Measurements from ENCODE around the gene POFUT2.

The POFUT2 gene, protein sequence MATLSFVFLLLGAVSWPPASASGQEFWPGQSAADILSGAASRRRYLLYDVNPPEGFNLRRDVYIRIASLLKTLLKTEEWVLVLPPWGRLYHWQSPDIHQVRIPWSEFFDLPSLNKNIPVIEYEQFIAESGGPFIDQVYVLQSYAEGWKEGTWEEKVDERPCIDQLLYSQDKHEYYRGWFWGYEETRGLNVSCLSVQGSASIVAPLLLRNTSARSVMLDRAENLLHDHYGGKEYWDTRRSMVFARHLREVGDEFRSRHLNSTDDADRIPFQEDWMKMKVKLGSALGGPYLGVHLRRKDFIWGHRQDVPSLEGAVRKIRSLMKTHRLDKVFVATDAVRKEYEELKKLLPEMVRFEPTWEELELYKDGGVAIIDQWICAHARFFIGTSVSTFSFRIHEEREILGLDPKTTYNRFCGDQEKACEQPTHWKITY

GRCh38 chr21:45287438-45288391 is at the start of gene POFUT2:
TSS of gene POFUT2 (minus strand) at chr21:45287895. CDS start at chr21:45287871, 24 bp downstream.
- DNase-seq (ENCODE audit: low spot score): peak; percentile 100

DNA sequence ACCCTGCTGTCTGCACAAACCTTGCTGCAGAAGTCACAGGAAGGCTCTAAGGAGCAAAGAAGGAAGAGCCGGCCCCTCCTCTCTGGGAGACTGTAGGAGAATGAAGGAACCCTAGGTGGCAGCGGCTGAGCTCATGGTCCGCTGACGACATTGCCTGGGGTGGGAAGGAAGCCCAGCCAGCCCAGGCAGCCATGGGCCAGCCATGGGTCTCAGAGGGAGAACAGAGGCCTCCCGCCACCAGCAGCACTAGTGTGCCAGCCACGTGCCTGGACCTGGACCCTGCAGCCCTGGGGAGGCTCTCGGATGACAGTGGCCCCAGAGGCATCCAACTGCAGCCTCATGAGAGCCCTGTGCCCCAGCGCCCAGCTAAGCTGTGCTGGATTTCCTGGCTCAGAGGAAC is 49.2 kb upstream of the POFUT2 start:
- peak; percentile 74 for DNase-seq (ENCODE audit: low spot score)

DNA sequence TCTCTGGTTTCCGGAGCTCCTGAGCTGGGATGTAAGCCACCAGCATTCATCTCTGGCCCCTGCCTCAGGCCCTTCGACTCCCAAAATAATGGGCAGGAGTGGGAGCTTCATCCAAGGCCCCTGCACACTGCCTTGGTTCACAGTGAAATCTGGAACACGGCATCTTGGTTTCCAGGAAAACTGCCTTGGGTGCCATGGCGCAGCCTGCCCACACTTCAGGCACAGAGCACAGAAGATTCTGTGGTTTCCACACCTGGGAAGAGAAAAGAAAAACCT is 48.8 kb upstream of the POFUT2 start:
- no peak for DNase-seq (ENCODE audit: low spot score)

- DNase-seq (ENCODE audit: low spot score): no peak
These were observed 48.3 kb upstream of the POFUT2 start for GRCh38 chr21:45335761-45336534.

DNA sequence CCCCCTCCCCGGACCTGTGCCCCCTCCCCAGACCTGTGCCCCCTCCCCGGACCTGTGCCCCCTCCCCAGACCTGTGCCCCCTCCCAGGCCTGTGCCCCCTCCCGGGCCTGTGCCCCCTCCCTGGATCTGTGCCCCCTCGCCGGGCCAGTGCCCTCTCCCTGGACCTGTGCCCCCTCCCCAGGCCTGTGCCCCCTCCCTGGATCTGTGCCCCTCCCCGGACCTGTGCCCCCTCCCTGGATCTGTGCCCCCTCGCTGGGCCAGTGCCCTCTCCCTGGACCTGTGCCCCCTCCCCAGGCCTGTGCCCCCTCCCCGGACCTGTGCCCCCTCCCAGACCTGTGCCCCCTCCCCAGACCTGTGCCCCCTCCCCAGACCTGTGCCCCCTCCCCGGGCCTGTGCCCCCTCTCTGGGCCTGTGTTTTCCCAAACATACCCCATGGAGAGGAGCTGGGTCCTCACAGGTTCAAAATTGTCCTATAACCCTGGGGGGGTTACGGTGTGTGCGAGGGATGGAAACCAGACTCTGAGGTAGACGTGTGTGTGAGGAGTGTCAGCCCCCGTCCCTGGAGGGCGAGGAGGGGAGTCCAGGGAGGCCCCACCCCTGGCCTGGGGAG is 47.6 kb upstream of the POFUT2 start:
- no peak for DNase-seq (ENCODE audit: low spot score)

DNA sequence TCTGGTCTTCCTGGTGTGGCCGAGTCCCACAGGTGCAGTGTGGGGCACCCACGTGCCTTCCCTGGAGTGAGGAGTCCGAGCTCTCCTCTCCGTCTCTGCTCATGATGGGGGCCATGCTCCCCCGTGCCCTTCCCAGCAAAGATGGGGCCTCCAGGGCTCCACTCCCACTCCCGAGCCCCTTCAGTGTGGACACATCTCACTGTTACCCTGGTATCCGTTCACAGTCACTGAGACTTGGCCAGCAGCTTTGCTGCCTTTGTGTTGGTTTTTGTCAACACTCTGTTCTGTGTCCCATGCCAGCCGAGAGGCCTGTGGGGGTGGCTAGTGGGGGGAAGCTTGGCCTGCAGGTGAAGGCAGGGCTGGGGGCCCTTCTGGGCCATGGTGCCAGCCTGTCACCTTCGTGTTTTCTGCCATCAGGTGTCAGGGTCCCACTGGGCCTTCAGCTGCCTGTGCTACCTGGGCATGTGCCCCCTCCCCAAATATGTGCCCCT is 46.9 kb upstream of the POFUT2 start:
- no peak for DNase-seq (ENCODE audit: low spot score)

DNA sequence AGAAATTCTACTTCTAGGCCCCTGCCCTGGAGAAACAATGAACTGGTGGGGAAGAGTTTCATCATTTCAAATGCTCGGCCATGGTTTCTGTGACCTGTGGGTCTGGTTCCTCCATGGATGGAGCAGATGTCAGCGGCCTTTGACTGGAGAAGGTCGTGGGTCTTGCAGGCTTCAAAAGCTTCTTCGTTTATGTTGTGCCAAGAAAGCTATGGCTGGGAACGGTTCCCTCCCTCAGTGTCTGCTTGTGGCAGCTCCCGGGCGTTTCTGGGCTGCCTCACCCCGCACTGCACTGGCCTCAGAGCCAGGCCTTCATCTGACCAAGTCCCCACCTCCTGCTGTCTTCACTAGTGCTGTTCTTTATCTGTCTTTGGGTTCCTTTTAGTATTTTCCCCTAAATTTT is 46.4 kb upstream of the POFUT2 start:
- no peak for DNase-seq (ENCODE audit: low spot score)

GRCh38 chr21:45333583-45334121 is 46.0 kb upstream of the POFUT2 start:
- no peak for DNase-seq (ENCODE audit: low spot score)

DNA sequence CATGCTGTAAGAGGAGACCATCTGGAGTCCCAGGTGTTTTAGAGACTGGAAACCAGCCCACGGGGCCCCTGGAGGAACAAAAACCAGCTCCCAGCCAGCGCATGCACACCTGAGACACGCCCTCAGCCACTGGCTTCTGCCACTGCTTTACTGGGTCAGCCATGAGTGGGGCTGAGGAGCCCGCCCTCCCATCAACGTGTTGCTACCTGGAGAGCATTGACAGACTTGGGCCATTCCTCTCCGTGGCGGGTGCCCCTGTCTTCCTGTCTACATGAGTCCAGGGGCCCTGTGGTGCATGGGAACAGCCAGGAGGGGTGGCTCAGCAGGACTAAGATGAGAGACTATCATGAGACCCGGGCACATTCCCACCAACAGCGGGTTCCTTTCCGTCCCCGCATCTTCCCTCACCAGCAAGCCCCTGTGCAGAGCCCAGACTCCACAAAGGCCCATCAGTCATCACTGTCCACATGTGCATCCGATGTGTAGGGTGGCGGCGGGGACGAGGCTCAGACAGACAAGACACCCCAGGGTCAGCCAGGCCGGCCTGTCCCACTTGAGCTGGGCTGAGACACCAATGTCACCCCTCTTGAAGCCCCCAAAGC is 45.4 kb upstream of the POFUT2 start:
- DNase-seq (ENCODE audit: low spot score): no peak

DNA sequence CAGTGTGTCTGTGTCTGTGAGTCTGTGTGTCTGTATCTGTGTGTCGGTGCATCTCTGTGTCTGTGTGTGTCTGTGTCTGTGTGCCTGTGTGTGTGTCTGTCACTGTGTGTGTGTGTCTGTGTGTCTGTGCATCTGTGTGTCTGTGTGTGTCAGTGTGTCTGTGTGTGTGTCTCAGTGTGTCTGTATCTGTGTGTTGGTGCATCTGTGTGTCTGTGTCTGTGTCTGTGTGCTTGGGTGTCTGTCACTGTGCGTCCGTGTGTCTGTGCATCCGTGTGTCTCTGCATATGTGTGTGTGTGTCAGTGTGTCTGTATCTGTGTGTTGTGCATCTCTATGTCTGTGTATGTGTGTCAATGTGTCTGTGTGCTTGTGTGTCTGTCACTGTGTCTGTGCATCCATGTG is 44.7 kb upstream of the POFUT2 start:
- no peak for DNase-seq (ENCODE audit: low spot score)

GRCh38 chr21:45331531-45332147 is 43.9 kb upstream of the POFUT2 start:
- DNase-seq (ENCODE audit: low spot score): no peak

GRCh38 chr21:45330851-45331261 is 43.2 kb upstream of the POFUT2 start:
- no peak for DNase-seq (ENCODE audit: low spot score)

- DNase-seq (ENCODE audit: low spot score): peak; percentile 81
These were observed 42.5 kb upstream of the POFUT2 start for GRCh38 chr21:45330075-45330781.

- DNase-seq (ENCODE audit: low spot score): no peak
These were observed 41.8 kb upstream of the POFUT2 start for GRCh38 chr21:45329261-45330074.

DNA sequence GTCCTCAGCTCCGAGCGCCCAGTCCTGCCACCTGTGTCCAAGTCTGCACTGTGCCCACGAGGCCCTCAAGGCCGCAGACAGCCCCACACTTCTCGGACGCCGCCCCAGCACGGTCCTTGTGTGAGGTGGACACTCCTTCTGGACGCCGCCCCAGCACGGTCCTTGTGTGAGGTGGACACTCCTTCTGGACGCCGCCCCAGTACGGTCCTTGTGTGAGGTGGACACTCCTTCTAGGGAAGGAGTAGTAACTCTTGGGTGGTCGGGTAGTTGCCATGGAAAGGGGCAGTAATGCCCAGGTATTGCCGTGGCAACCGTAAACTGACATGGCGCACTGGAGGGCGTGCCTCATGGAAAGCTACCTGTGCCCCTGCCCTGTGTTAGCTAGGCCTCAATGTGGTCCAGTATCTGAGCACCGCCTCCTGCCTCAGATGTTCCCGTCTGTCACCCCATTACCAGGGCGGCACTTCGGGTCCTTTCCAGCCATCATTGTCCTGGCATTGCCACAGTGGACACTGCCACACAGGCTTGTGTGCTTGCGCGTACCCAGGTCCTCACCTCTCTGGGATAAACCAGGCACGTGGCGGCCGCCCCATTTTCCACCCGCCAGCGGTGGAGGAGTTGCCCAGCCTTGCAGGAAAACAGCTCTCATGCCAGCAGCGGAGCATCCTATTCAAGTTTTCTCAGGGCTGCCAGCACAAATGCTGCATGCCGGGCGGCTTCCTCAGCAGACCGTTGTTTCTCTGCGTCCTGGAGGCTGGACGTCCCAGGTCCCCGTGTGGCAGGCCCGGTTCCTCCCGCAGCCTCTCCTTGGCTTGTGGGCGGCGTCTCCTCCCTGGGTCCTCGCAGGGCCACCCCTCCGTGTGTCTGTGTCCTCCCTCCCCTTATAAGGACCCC is 40.8 kb upstream of the POFUT2 start:
- DNase-seq (ENCODE audit: low spot score): no peak

DNA sequence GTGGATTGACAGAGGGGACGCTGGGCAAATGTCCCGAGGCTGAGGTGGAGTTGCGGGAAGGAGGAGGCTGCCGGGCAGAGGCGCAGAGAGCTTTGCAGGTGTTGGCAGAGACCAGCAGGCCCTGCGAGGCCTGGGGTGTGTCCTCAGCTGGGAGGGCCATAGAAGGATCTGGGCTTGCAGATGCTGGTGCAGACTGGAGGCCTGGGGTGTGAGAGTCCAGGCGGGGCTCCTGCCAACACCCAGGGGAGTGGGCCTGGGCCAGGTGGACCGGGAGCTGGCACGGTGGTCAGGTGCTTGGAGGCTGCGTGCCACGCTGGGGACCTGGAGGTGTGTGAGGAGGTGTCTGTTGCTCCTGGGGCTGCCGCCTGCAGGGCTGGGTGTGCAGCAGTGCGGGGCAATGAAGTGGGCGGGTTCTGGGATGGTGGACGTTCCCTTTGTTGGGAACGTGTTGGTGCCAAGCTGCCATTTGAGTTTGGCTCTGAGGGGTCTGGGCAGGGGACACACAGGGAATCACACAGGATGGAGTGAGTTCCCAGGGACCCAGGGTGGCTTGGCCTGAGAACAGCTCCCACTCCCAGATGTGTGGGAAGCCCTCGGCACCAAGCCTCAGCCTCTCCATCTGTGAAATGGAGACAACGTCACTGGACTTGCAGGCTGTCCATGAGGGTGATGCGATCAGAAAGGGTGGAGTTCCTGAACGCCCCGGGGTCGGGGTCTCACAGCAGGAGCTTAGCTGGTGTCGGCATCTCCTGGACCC is 39.9 kb upstream of the POFUT2 start:
- no peak for DNase-seq (ENCODE audit: low spot score)

DNA sequence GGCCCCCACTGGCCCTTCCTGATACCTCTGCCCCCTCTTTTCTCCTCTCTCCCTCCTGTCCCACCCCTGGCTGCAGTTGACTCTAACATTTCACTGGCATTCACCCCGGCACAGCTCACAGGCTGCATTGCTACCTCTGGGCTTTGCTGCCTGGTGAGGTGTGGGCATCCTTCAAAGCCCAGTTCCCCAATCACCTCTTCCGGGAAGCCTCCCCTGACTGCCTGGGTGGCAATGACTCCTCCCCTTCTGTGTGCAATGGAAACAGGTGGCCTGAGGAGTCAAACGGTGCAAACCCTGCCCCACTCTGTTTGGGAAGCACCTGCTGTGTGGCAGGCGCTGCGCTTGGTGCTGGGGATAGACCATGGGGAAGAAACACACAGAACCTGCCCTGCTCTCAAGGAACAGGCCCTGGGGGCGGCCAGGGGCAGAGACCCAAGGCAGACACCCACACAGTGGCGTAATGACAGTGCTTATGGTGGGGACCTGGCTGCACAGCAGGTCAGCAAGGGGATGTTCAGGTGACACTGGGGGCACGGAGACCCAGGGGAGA is 39.3 kb upstream of the POFUT2 start:
- no peak for DNase-seq (ENCODE audit: low spot score)
